GM21447 (cell line): Measurements from ENCODE around the gene ZNF763.
"Not testable (repeated sequence)": the region's sequence is repeated elsewhere in the genome, so short reads cannot be mapped to it uniquely, and the experiment has no call there.

Source experiments
- ATAC-seq: cut with Tn5 transposase; IDR thresholded peaks from one replicate; pipeline ENCODE4 v1.9.1; 2021; ENCODE audit not compliant: unreplicated experiment

ZNF763 gene

DNA sequence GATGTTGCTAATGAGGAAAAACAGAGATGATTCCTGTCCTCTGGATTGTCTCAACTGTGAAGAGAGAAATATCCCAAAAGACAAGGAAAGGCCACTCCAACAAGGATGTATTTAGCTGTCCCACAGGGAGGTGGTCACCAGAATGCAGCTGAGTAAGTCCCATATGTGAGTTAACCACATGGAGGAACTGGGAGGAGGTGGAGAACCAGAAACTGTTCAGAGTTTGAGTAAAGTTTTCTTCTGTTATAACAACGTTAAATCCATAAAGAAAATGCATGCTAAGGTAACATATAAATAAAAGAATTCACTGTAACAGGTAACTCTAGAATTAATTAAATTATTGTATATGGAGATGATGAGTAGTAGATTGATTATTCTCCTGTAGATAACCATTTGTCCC is 5.3 kb downstream of the ZNF763 start:
- ATAC-seq = no peak

- no peak for ATAC-seq
These were observed 6.2 kb downstream of the ZNF763 start for GRCh38 chr19:11971041-11971440.

GRCh38 chr19:11973019-11973810 is 8.4 kb downstream of the ZNF763 start:
- no peak for ATAC-seq

DNA sequence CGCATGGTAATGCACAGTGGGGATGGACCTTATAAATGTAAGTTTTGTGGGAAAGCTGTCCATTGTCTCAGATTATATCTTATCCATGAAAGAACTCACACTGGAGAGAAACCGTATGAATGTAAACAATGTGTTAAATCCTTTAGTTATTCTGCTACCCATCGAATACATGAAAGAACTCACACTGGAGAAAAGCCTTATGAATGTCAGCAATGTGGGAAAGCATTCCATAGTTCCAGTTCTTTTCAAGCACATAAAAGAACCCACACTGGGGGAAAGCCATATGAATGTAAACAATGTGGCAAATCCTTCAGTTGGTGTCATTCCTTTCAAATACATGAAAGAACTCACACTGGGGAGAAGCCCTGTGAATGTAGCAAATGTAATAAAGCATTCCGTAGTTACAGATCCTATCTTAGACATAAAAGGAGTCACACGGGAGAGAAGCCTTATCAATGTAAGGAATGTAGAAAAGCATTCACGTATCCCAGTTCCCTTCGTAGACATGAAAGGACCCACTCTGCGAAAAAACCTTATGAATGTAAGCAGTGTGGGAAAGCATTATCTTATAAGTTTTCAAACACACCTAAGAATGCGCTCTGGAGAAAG is 13.8 kb downstream of the ZNF763 start:
- no peak for ATAC-seq

DNA sequence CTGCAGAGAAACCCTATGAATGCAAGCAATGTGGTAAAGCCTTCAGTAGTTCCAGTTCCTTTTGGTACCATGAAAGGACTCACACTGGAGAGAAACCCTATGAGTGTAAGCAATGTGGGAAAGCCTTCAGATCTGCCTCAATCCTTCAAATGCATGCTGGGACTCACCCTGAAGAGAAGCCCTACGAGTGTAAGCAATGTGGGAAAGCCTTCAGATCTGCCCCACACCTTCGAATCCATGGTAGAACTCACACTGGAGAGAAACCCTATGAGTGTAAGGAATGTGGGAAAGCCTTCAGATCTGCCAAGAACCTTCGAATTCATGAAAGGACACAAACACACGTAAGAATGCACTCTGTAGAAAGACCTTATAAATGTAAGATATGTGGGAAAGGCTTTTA is 14.7 kb downstream of the ZNF763 start:
- no peak for ATAC-seq

DNA sequence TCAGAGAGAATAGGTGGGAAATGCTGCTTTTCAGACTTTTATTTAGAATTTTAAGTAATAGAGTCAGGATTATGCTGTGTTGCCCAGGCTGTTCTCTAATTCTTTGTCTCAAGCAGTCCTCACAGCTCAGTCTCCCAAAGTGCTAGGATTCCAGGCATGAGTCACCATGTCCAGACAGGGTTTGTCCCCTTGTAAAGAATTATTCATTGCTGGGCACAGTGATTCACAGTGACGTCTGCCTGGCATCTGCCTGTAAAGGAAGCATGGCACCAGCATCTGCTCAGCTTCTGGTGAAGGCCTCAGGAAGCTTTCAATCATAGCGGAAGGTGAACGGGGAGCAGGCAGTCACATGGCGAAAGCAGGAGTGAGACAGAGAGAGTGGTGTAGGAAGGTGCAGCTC is 17.7 kb downstream of the ZNF763 start:
- no peak for ATAC-seq

DNA sequence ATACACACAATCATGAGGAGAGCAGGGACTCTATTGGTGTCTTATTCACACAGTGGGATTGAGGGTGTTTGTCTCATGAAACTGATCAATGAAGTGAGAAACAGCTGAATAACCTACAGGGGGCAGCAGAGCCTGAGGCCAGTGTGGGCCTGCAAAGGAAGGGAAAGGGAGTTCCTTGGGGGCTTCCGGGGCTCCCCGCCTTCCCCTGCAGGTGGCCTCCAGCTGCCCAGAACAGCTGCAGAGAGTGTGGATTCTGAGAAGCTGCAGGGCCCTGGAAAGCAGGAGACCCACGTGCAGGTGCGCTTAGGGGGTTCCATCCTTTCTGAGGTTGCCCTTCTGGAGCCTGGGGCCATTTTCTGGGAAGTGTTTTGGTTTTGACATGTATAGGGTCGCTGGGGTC is 20.1 kb downstream of the ZNF763 start:
- no peak for ATAC-seq

DNA sequence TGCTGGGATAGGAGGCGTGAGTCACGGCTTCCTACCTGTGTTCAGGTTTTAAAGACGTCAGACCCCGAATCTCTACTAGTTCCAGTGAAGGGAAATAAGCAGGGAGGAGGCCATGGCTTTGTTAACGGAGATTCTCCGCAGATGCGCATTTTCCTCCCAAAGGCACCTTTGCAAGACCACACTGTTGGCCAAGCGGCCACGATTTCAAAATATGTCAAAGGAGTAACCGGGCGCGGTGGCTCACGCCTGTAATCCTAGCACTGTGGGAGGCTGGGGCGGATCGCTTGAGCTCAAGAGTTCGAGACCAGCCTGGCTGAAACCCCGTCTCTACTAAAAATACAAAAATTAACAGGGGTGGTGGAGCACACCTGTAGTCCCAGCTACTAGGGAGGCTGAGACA is 21.9 kb downstream of the ZNF763 start:
- ATAC-seq = no peak

DNA sequence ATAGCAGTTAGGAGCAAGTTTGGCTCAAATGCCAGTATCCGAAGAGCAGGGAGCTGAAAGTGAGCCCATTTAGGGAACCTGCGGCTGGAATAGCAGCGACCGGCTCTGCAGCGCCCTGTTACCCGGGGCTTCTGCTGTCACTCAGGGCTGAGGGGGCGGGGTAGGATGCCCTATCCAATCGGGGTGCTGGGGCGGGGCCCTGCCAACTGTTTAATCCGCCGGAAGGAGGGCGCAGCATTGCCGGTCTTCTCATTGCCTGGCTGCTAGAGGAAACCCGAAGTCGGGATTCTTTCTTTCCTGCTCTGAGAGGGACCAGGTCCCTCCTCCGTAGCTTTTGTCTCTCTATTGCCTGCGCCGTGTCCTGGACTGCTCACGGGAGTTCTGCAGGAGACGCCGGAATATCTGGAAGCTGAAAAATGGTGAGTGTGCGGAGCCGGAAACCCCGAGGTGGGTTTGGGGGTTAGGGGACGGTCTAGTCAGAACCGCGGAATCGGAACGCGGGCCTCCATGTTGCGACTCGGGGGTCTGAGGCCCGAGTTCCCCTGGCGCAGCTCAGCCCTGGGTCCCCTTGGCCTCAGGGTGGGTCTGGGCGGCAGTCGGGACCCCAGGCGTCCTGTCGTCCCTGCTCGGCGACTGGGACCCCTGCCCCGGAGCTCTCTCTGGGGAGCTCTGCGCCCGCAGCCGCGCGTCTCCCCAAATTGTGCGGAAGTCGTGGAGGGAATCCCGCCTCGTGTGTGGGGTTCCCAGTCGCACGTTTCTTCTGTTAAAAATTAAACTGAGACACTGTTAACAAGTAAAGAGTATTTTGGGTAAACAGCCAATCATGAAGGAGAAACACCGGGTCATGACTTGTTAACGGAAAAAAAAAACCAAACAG is 22.8 kb downstream of the ZNF763 start:
- peak; percentile 81 for ATAC-seq

GRCh38 chr19:11989112-11989456 is 24.2 kb downstream of the ZNF763 start:
- no peak for ATAC-seq

DNA sequence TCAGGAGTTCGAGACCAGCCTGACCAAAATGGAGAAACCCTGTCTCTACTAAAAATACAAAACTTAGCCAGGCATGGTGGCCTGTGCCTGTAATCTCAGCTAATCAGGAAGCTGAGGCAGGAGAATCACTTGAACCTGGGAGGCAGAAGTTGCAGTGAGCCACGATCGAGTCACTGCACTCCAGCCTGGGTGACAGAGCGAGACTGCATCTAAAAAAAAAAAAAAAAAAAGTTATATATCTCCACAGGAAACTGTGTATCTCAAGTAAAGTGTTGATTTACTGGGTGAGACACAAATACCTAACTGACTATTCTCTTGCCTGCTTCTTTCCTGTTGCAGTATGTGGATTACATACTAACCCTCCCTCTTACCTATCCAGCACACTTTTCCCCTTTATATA is 27.1 kb downstream of the ZNF763 start:
- ATAC-seq = not testable (repeated sequence)

GRCh38 chr19:11995174-11995573 is 30.3 kb downstream of the ZNF763 start:
- ATAC-seq = no peak

DNA sequence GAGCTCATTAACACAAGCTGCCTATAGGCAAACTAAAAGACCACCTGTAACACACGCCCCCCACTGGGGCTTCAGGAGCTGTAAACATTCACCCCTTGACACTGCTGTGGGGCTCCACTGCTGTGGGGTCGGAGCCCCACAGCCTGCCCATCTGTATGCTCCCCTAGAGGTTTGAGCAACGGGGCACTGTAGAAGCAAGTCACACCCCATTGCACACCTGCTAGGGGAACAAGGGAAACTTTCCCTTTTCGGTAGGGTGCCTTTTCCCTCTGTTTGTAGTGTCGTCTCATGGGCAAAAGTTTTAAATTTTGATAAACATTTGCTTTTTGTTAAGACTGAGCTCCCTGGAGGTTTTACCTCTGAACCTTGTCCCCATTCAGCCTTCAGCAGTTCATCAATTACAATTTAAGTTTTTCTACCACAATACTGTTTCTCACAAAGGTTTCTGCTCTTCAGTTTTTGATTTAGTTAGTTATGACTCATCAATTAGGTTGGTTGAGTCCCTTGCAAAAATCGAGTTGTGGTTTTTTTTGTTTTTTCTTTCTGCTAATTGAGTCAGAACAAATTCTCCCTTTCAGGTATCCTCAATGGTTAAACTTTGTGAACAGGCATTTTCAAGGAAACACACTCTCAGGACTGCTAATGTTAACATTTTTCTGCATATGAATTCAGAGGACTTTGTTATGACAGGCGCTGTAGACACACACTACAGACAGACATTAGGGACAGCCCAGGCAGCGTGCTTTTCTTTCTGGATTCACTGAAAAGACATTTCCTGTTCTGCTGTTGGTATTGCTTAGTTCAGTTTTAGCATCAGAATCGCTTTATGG is 35.5 kb downstream of the ZNF763 start:
- no peak for ATAC-seq

GRCh38 chr19:12015015-12015752 is 50.3 kb downstream of the ZNF763 start:
- no peak for ATAC-seq

GRCh38 chr19:12015753-12016116 is 50.9 kb downstream of the ZNF763 start:
- no peak for ATAC-seq
